CD4-positive, alpha-beta T cell treated with Interleukin-17A for 1 hour (primary cell): ENCODE measurements around the gene SNRK.
"Not testable (repeated sequence)": the region's sequence is repeated elsewhere in the genome, so short reads cannot be mapped to it uniquely, and the experiment has no call there.

Source experiments
- DNase-seq: peaks from one replicate; pipeline ENCODE4 v3.0.0-alpha.2; 2020

SNRK gene

GRCh38 chr3:43348852-43349574, 62.7 kb downstream of the SNRK start:
- DNase-seq = no peak

GRCh38 chr3:43349716-43350115, 63.4 kb downstream of the SNRK start:
- no peak for DNase-seq

GRCh38 chr3:43353393-43353792, 67.1 kb downstream of the SNRK start:
- DNase-seq = no peak

- no peak for DNase-seq
These were observed 67.8 kb downstream of the SNRK start for GRCh38 chr3:43353923-43354670.

- DNase-seq = not testable (repeated sequence)
These were observed 69.7 kb downstream of the SNRK start for GRCh38 chr3:43356033-43356432.

GRCh38 chr3:43361077-43361476, 74.7 kb downstream of the SNRK start:
- DNase-seq = no peak

- no peak for DNase-seq
These were observed 75.8 kb downstream of the SNRK start for GRCh38 chr3:43362183-43362582.

GRCh38 chr3:43362961-43363360, 76.6 kb downstream of the SNRK start:
- no peak for DNase-seq

GRCh38 chr3:43363621-43364266, 77.4 kb downstream of the SNRK start:
- DNase-seq = no peak

- DNase-seq = no peak
These were observed 78.2 kb downstream of the SNRK start for GRCh38 chr3:43364494-43364893.

- no peak for DNase-seq
These were observed 78.6 kb downstream of the SNRK start for GRCh38 chr3:43364926-43365325.

- no peak for DNase-seq
These were observed 79.4 kb downstream of the SNRK start for GRCh38 chr3:43365601-43366305.

GRCh38 chr3:43366481-43366880, 80.1 kb downstream of the SNRK start:
- no peak for DNase-seq

- no peak for DNase-seq
These were observed 80.5 kb downstream of the SNRK start for GRCh38 chr3:43366885-43367284.

GRCh38 chr3:43369404-43370292, 83.3 kb downstream of the SNRK start:
- no peak for DNase-seq

- DNase-seq = no peak
These were observed 84.1 kb downstream of the SNRK start for GRCh38 chr3:43370293-43370980.

- DNase-seq = no peak
These were observed 85.2 kb downstream of the SNRK start for GRCh38 chr3:43371494-43371893.

GRCh38 chr3:43372007-43372740, 85.8 kb downstream of the SNRK start:
- no peak for DNase-seq

GRCh38 chr3:43372809-43373559, 86.6 kb downstream of the SNRK start:
- DNase-seq = no peak

GRCh38 chr3:43373560-43373928, 87.2 kb downstream of the SNRK start:
- no peak for DNase-seq
